ENCODE results near the gene TXNIP. TPM values are rescaled to one million over a fixed set of nuclear protein-coding genes. Genes with fewer than 3 reads are reported as not detected.

The TXNIP gene
- total and polyA plus RNA-seq, 3 donors from 2014 or later, result 268 to 328 (median 274) TPM

DNA sequence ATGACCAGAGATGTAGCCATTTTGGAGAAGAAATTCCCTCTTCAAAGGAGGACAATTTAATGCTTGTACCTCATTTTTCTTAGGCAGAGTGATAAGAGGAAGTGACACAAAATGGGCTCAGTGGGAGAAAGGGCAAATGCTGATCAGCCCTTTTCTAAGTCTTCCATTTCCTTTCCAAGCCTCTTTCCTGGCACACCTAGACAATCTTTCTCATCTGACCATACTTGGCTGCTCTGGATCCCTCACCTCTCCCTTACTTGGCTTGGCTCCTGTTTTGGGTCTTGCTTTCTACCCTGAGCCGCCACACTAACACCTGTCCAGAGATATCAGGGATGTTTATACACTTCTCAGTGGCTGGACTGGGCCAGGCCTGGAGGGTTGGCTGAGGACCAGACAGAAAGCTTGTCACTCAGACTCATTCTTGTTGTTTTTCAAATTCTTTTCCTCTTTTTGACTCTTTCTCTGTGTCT lies 13.1 kb downstream of the TXNIP start:
- no peak for DNase-seq
- H3K4me1 ChIP-seq, result peaks cover 28% of the 10 kb centered on the region
- no peaks in the 10 kb centered on the region for H3K9me3 ChIP-seq

DNA sequence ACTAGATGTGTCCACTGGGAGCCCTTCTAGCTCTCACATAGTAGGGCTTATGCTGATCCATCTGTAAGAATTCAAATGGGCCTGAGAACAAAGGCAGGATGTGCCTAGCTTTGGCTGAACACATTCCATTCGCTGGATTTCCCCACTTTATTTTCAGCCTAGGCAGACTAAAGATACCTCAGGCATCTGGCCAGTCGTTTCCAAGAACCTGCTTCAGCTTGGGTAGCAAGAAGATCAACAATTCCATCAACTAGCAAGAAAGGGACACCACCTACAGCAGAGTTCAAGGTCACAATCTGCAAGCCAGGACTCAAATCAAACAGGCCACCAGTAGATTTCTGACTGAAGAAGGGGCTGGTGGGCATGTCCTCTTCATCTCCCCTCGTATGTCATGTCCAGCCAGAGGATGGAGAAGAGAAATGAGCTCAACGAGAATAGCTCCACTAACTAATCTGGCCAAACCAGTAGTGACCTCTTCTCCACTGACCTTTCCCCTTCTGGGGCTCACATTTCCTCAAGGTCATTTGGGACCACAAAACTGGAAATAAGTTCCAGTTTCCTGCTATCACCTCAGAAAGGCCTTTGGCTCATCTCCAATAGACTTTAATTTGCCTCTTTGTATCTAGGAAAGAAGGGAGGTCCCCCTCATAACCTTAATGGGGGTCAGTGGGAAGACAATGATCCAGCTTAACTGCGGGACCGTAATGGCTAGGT lies 14.2 kb downstream of the TXNIP start:
- WGBS, 2 donors, result 60 to 62% methylated on average over 6 of the region's 6 CpGs
- Histone ChIP-seq H3K9me3 (no peaks in the 10 kb centered on the region), H3K27me3 (no peaks in the 10 kb centered on the region), H3K36me3 (ENCODE audit: low read depth, missing control alignments) (no peaks in the 10 kb centered on the region), H3K27ac (peak overlapping the region; percentile 14 to 90), H3K4me3 (no peak overlapping the region), H3K4me1 (peaks cover 34% of the 10 kb centered on the region)
- no peak for TF ChIP-seq POLR2A (IDR thresholded peaks at IDR 0.05)
- TF ChIP-seq, protein P1, sequence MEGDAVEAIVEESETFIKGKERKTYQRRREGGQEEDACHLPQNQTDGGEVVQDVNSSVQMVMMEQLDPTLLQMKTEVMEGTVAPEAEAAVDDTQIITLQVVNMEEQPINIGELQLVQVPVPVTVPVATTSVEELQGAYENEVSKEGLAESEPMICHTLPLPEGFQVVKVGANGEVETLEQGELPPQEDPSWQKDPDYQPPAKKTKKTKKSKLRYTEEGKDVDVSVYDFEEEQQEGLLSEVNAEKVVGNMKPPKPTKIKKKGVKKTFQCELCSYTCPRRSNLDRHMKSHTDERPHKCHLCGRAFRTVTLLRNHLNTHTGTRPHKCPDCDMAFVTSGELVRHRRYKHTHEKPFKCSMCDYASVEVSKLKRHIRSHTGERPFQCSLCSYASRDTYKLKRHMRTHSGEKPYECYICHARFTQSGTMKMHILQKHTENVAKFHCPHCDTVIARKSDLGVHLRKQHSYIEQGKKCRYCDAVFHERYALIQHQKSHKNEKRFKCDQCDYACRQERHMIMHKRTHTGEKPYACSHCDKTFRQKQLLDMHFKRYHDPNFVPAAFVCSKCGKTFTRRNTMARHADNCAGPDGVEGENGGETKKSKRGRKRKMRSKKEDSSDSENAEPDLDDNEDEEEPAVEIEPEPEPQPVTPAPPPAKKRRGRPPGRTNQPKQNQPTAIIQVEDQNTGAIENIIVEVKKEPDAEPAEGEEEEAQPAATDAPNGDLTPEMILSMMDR (IDR thresholded peaks at IDR 0.05), result no peak
- no peak for DNase-seq
- intact Hi-C loops (cut with DNase I; ENCODE audit: low total_unique reads), result no loop called here

More for the DNA sequence above, 13.1 kb downstream of the TXNIP start:
- Histone ChIP-seq H3K4me3 (no peak overlapping the region), H3K36me3 (ENCODE audit: low read depth, missing control alignments) (no peaks in the 10 kb centered on the region), H3K27ac (peak overlapping the region in 1 of 2 donors; percentile 90), H3K27me3 (no peaks in the 10 kb centered on the region)
- TF ChIP-seq, protein P1 (IDR thresholded peaks at IDR 0.05), result no peak
- TF ChIP-seq POLR2A (IDR thresholded peaks at IDR 0.05), result no peak
- WGBS, 2 donors, result 76 to 93% methylated on average over 1 of the region's 1 CpG
- intact Hi-C loops (cut with DNase I; ENCODE audit: low total_unique reads), result no loop called here

GRCh38 chr1:145980457-145980994 lies 15.9 kb downstream of the TXNIP start:
- Histone ChIP-seq H3K36me3 (ENCODE audit: low read depth, missing control alignments) (no peaks in the 10 kb centered on the region), H3K4me3 (no peak overlapping the region), H3K4me1 (peaks cover 34% of the 10 kb centered on the region), H3K9me3 (no peaks in the 10 kb centered on the region), H3K27me3 (no peaks in the 10 kb centered on the region), H3K27ac (peak overlapping the region; percentile 90 to 96)
- TF ChIP-seq POLR2A (IDR thresholded peaks at IDR 0.05), result no peak
- TF ChIP-seq, protein P1 (IDR thresholded peaks at IDR 0.05), result no peak
- WGBS, 2 donors, result 61 to 93% methylated on average over 1 of the region's 1 CpG
- DNase-seq, result no peak
- intact Hi-C loops (cut with DNase I; ENCODE audit: low total_unique reads), result no loop called here

DNA sequence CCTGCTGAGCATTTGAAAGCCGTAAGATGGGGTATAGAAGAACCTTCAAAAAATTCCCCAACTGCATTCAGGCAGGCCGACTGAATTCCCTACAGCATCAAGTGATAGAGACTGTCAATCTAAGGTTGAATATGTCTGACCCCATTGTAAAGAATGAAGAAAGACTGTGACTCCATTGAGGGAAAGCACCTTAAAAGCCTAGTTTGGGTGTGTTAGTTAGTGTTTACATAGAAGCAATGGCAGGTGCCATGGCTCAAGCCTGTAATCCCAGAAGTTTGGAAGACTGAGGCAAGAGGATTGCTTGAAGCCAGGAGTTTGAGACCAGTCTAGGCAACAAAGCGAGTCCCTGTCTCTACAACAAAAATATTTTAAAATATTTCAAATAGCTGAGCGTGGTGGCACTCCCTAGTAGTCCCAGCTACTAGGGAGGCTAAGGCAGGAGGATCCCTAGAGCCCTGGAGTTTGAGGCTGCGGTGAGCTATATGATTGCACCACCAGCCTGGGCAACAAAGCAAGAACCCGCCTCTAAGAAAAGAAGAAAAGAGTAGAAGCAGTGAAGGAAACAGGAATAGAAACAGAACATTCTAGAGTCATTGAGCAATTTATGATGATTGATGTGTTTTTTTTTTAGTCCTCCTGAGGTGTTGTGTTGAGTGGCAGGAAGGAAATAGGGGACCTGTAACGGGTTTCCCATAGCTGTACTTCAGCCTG lies 16.5 kb downstream of the TXNIP start:
- DNase-seq, result no peak
- H3K36me3 ChIP-seq (ENCODE audit: low read depth, missing control alignments), result no peaks in the 10 kb centered on the region
- WGBS, 2 donors, result 51 to 54% methylated on average over 7 of the region's 7 CpGs
- no peaks in the 10 kb centered on the region for H3K9me3 ChIP-seq
- no peak for TF ChIP-seq POLR2A (IDR thresholded peaks at IDR 0.05)
- TF ChIP-seq, protein P1 (IDR thresholded peaks at IDR 0.05), result no peak
- H3K27ac ChIP-seq, result peak overlapping the region; percentile 90 to 96
- H3K27me3 ChIP-seq, result no peaks in the 10 kb centered on the region
- intact Hi-C loops (cut with DNase I; ENCODE audit: low total_unique reads), result no loop called here
- H3K4me1 ChIP-seq, result peaks cover 30% of the 10 kb centered on the region
- H3K4me3 ChIP-seq, result no peak overlapping the region
